ENCODE data around the gene GADL1.

GADL1 gene

GRCh38 chr3:30752970-30753369, 141.5 kb downstream of the GADL1 start:
- DNase-seq, result no peak

GRCh38 chr3:30752491-30752890, 142.0 kb downstream of the GADL1 start:
- no peak for DNase-seq

GRCh38 chr3:30751610-30752299, 142.7 kb downstream of the GADL1 start:
- no peak for DNase-seq

GRCh38 chr3:30750967-30751366, 143.5 kb downstream of the GADL1 start:
- no peak for DNase-seq

GRCh38 chr3:30749230-30749629, 145.2 kb downstream of the GADL1 start:
- no peak for DNase-seq

- DNase-seq, result no peak
These were observed 146.6 kb downstream of the GADL1 start for GRCh38 chr3:30747771-30748281.

GRCh38 chr3:30743641-30744317, 150.7 kb downstream of the GADL1 start:
- DNase-seq, result no peak

GRCh38 chr3:30742796-30743619, 151.5 kb downstream of the GADL1 start:
- no peak for DNase-seq

GRCh38 chr3:30741889-30742288, 152.6 kb downstream of the GADL1 start:
- no peak for DNase-seq

- DNase-seq, result no peak
These were observed 155.9 kb downstream of the GADL1 start for GRCh38 chr3:30738605-30739004.

- DNase-seq, result no peak
These were observed 156.5 kb downstream of the GADL1 start for GRCh38 chr3:30737743-30738499.

- no peak for DNase-seq
These were observed 160.8 kb downstream of the GADL1 start for GRCh38 chr3:30733696-30734095.

- DNase-seq, result no peak
These were observed 161.3 kb downstream of the GADL1 start for GRCh38 chr3:30733209-30733608.

- no peak for DNase-seq
These were observed 163.5 kb downstream of the GADL1 start for GRCh38 chr3:30730967-30731366.

GRCh38 chr3:30729936-30730335, 164.5 kb downstream of the GADL1 start:
- no peak for DNase-seq

GRCh38 chr3:30729512-30729911, 164.9 kb downstream of the GADL1 start:
- DNase-seq, result no peak

GRCh38 chr3:30728143-30728542, 166.3 kb downstream of the GADL1 start:
- no peak for DNase-seq

GRCh38 chr3:30724863-30725262, 169.6 kb downstream of the GADL1 start:
- no peak for DNase-seq

GRCh38 chr3:30723211-30723610, 171.2 kb downstream of the GADL1 start:
- DNase-seq, result no peak

- DNase-seq, result no peak
These were observed 173.2 kb downstream of the GADL1 start for GRCh38 chr3:30721314-30721634.

- DNase-seq, result no peak
These were observed 173.7 kb downstream of the GADL1 start for GRCh38 chr3:30720586-30721313.

- DNase-seq, result no peak
These were observed 174.9 kb downstream of the GADL1 start for GRCh38 chr3:30719536-30719935.

Measured in NCI-H187 (cell line).